Gastroesophageal sphincter (tissue), 4 donors: ENCODE measurements around the gene RASL11A. TPM values are rescaled to one million over a fixed set of nuclear protein-coding genes. Genes with fewer than 3 reads are reported as not detected.

ENCODE experiments used
- small RNA-seq, 4 donors: library from RNA; depleted of rRNA; stranded (forward); fragments of <200 nt; gene quantifications; one replicate each; pipeline ENCODE3, GENCODE V24; 2016
- total RNA-seq, 4 donors: library from RNA; depleted of rRNA; stranded (reverse); fragments of >200 nt; gene quantifications; one replicate each; pipeline ENCODE4 v1.1.0, GENCODE V29; 2016

The RASL11A gene
- total RNA-seq, 4 donors from 2014 or later, result 12.8 to 53.6 (median 35.4) TPM

Small RNA genes lying within 50 kb of the gene (small RNA-seq; reads per million reads assigned to genes)
- gene SNORA27 (0 reads per million in 4 donors), gene SNORD102 (0 reads per million in 4 donors)

Other genes with a start within 250 kb of the RASL11A start
- gene USP12, start 99.0 kb upstream of the RASL11A start, total RNA-seq, result 100 to 1,000 TPM in 1 of 4 donors, 10 to 100 TPM in 3; 55.7 to 116 (median 78.8) TPM
- 1,000 to 10,000 TPM in 3 of 4 donors, 100 to 1,000 TPM in 1; 336 to 1,611 (median 1,228) TPM for gene RPL21, start 19.3 kb upstream of the RASL11A start, total RNA-seq
- 100 to 1,000 TPM in 2 of 4 donors, 10 to 100 TPM in 2; 90.5 to 151 (median 120) TPM for gene GTF3A, start 153.8 kb downstream of the RASL11A start, total RNA-seq
- gene MTIF3, start 179.7 kb downstream of the RASL11A start, total RNA-seq, result 10 to 100 TPM; 40.1 to 72.0 (median 56.3) TPM